Measurements from ENCODE around the gene ABAT. TPM values are rescaled to one million over a fixed set of nuclear protein-coding genes. Genes with fewer than 3 reads are reported as not detected.
A peak's percentile ranks its signal among the peaks of the same experiment; 100 is the strongest.

The ABAT gene
- total and polyA plus RNA-seq, 11 donors = 3.4 to 37.0 (median 12.8) TPM

DNA sequence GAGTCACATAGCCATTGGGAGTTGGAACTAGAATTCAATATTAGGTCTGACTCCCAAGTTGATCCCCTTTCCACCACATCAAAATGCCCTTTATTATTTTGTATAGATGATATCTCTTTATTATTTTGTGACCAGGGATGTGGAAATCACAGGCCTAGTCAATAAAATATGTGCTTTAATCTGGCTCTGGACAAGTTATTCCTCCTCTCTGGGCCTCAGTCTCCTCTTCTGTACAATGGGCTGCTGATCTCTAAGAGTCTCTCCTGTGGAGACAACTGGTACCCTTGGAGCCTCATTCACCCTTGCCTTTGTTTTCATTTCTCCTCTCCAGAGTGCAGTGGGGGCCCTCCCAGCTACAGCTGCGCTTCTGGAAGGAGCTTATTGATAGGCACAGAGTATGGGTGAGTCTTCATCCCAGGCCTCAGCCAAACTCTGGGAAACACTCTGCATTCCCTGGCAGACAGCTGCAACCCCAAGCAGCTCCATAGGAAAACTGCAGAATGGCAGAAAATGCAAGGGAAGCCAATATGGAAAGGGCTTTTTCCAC is 4.3 kb upstream of the ABAT start:
- no peak overlapping the region for H3K4me3 ChIP-seq
- intact Hi-C loops (cut with DNase I) = loop anchor here in 2 of 10 donors (5.0 kb wide), 2 partner anchors 48 to 127 kb away; partner anchors contain the start of genes PMM2 (in 2 of the 2), TMEM186 (in 2 of the 2) and METTL22 (in 1 of the 2)
- TF ChIP-seq CTCF (IDR thresholded peaks at IDR 0.05) = no peak
- no peak for TF ChIP-seq POLR2A (IDR thresholded peaks at IDR 0.05)
- 72 to 100% (median 87%) methylated on average over 1 of the region's 1 CpG for WGBS, 4 donors
- H3K9me3 ChIP-seq = no peaks in the 10 kb centered on the region
- H3K27me3 ChIP-seq = no peaks in the 10 kb centered on the region
- no peak overlapping the region for H3K27ac ChIP-seq
- DNase-seq = no peak
- H3K4me1 ChIP-seq = peaks cover 0 to 11% (median 5%) of the 10 kb centered on the region in 12 donors
- ATAC-seq = no peak
- peaks cover 0 to 13% (median 4%) of the 10 kb centered on the region in 9 donors for H3K36me3 ChIP-seq

GRCh38 chr16:8673611-8674412 is 605 bp upstream of the ABAT start:
- Histone ChIP-seq H3K4me1 (peaks cover 0 to 17% (median 8%) of the 10 kb centered on the region in 12 donors), H3K27ac (peak overlapping the region in 4 of 12 donors; percentile 29 to 52 (median 44)), H3K4me3 (peak overlapping the region; percentile 41 to 91 (median 70)), H3K27me3 (no peaks in the 10 kb centered on the region), H3K9me3 (no peaks in the 10 kb centered on the region), H3K36me3 (no peaks in the 10 kb centered on the region)
- intact Hi-C loops (cut with DNase I) = loop anchor here in 2 of 10 donors (5.0 kb wide), 2 partner anchors 52 to 123 kb away; partner anchors contain the start of genes PMM2 (in 2 of the 2), TMEM186 (in 2 of the 2) and METTL22 (in 1 of the 2)
- ATAC-seq (peak in 3 of 4 donors; percentile 35 to 67 (median 53)), DNase-seq (no peak)
- TF ChIP-seq POLR2A (IDR thresholded peaks at IDR 0.05) (no peak), CTCF (IDR thresholded peaks at IDR 0.05) (no peak)
- 14 to 21% (median 18%) methylated on average over 19 to 24 of the region's 24 CpGs for WGBS, 4 donors

DNA sequence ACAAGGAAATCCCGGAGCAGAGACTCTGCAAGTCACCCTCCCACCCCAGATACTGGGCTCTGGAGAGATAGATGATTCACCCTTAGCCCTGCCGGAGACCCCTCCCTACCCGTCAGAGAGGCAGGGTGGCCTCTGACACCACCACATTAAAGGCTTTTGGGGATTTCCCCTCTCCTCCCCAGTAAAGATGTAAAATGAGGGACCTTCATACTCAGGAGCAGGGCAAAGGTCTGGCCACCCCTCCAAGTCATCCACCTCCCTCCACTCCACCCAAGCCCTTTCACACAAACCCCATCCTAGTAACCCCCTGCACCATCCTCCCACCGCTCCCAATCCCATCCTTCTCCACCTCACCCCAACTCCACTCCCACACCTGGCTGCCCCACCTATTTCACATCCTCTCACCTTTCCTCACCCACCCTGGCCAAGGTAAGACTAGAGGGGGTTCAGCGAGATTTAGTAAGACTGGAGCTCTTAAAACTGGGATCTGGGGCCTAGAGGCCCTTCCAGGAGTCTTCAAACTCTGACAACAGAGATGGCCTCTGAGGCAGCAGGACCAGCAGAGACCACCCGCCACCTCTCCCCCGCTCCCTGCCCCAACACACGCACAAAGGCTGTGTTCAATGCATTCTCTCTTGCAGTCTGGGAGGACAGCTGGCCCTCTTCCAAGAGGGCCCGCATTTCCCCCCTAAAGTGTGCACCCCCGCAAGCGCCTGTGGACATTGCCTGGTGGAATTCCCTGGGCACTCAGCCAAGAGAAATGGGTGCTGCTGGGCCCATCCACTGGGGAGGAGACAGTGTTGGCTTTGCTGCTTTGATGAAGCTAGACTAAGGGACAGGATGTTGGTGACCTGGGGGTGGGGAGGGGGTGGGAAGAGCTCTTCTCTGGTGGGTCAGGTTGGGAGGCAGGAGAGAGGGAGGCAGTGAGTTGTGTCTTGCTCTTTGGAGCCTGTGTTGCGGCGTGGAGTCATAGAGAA is 1.1 kb downstream of the ABAT start:
- intact Hi-C loops (cut with DNase I) = loop anchor here in 1 of 10 donors (5.0 kb wide), 1 partner anchor 122 kb away; the partner anchor contains the start of genes PMM2 and TMEM186
- Histone ChIP-seq H3K36me3 (peaks cover 0 to 4% (median 0%) of the 10 kb centered on the region in 9 donors), H3K27ac (no peak overlapping the region), H3K4me3 (peak overlapping the region in 9 of 12 donors; percentile 55 to 91 (median 71)), H3K9me3 (peaks cover 0 to 3% (median 0%) of the 10 kb centered on the region in 12 donors), H3K27me3 (no peaks in the 10 kb centered on the region), H3K4me1 (peaks cover 0 to 17% (median 8%) of the 10 kb centered on the region in 12 donors)
- no peak for TF ChIP-seq POLR2A (IDR thresholded peaks at IDR 0.05)
- no peak for TF ChIP-seq CTCF (IDR thresholded peaks at IDR 0.05)
- WGBS, 4 donors = 64 to 73% (median 67%) methylated on average over 12 to 13 of the region's 13 CpGs
- DNase-seq = no peak
- ATAC-seq = no peak
